Activated naive CD4-positive, alpha-beta T cell treated with Interleukin-2 at 50 U/mL for 16 hours (primary cell): ENCODE results near the gene DDX46.
"Not testable (repeated sequence)": the region's sequence is repeated elsewhere in the genome, so short reads cannot be mapped to it uniquely, and the experiment has no call there.

ENCODE experiments used
- DNase-seq: peaks from one replicate; pipeline ENCODE4 v3.0.0-alpha.2; 2020

The DDX46 gene

DNA sequence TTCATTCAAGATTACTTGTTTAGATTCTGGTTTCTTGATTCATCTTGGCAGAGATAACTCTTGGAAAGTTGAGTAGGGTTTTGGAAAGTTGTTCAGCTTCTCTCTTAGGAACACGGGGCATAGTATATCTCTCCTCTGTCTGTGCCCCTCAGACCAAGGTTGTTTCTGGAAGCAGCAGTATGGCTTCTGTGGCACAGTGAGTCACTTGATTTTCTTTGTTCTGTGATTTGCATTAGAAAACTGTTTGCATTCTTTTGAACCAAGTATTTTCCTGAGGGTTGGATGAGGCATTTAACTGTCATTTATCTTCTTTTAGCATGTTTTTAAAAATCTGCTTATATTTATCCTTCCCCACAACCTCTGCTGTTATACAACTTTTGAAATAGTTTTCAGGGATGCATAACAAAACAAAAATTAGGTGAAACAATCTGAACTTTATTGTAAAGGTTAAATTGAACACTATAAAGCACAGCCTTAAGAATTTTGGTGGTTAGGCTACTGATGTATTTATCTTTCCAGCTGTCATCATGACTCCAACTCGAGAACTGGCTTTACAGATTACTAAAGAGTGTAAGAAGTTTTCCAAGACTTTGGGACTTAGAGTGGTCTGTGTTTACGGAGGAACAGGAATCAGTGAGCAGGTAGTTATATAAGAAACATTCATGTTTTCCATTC is 26.5 kb downstream of the DDX46 start:
- DNase-seq = no peak

DNA sequence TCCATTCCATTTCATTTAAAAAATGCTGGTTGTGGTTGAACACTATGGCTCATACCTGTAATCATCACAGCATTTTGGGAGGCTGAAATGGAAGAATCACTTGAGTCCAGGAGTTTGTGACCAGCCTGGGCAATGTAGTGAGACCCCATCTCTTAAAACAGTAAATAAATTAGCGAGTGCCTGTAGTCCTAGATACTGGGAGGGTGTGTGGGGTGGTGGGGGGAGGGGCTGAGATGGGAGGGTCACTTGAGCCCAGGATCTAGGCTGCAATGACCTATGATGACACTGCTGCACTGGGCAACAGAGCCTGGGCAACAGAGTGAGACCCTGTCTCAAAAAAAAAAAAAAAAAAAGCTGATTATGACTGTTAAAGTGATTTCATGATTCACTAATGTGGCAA is 29.1 kb downstream of the DDX46 start:
- DNase-seq = no peak

DNA sequence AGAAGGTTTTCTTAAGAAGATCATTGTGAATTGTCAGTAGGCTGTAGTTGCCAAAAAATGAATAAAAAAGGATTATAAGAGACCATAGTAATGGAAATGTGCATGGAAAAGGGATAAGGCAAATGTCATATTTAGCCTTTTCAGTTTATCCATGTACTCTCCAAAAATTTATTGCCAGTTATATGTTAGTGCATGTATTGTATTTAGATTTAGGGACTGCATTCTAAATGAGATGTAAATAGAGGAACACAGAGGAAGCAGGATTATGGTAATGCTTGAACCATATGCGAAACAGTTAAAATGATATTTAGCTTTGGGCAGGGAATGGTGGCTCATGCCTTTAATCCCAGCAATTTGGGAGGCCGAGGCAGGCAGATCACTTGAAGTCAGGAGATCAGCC is 33.0 kb downstream of the DDX46 start:
- DNase-seq = no peak

DNA sequence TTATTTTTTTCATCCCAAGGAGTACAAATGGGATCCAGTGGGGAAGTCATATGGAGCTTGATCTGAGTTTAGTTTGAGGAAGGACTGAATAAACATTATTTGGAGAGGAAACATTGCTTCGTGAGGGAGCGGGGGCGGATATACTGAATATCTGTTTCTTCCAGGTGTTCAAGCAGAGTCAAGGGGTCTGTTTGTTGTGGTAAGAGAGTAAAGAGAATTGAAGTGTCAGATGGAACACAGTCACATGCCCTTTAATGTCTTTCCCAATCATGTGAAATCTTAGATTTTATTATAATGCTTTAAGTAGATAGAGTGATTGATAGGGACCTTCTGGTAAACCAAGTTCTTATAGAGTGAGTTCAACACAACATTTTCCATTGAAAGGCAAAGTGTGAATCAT is 33.7 kb downstream of the DDX46 start:
- DNase-seq = no peak

DNA sequence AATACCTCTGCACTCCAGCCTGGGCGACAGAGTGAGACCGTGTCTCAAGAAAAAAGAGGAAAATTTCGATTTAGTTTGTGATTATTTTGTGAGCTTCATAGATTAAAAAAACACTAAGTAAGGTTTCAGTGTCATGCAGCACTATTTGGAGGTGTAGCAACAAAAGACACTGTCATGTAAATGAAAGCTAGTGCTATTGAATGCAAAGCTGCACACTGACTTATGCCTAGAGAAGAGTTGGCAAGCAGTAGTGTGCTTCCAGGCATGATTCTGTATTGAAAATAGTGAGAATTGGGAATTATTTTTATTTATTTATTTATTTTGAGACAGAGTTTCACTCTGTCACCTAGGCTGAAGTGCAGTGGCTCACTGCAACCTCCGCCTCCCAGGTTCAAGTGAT is 34.5 kb downstream of the DDX46 start:
- no peak for DNase-seq

DNA sequence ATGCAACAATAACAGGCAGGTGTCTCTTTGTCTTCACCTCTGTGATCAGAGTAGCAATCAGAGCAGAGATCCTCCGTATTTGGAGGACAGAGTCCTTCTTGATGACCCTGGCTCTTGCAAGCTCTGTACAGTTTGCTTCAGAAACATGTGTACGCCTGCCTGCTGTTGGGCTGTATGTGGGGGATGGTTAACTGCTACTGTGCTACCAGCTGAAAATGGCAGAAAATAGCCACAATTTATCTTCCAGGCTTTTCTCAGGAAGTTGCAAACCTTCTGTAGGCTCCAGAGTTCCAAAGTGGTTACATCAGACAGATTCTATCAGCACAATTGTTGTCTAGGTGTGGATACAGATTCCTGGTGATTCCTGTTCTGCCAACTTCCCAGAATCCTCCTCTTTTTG is 35.5 kb downstream of the DDX46 start:
- no peak for DNase-seq

DNA sequence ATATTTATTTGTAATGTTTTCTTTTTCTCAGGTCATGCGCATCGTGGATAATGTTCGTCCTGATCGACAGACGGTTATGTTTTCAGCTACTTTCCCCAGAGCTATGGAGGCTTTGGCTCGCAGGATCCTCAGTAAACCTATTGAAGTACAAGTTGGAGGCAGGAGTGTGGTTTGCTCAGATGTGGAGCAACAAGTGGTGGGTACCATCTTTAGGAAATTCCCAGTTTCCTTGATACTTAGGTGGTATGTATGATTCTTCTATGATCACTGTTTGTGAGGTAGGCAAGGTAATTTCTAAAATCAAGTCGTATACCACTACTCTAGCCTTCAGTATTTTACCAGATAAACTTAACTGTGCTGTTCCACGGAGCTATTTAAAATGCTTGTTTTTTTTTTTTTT is 36.2 kb downstream of the DDX46 start:
- no peak for DNase-seq

DNA sequence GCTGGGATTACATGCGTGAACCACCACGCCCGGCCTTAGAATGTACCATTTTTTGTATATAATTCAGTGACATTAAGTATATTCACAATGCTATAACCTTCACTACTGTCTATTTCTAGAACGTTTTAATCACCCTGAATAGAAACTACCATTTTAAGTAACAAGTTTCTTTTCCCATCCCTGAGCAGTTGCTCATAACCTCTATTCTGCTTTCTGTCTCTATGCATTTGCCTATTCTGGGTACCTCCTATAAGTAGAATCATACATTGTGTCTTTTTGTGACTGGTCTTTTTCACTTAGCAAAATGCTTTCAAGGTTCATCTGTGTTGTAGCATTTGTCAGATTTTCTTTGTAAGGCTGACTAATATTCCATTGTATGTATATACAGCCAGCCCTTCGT is 39.9 kb downstream of the DDX46 start:
- DNase-seq = no peak

DNA sequence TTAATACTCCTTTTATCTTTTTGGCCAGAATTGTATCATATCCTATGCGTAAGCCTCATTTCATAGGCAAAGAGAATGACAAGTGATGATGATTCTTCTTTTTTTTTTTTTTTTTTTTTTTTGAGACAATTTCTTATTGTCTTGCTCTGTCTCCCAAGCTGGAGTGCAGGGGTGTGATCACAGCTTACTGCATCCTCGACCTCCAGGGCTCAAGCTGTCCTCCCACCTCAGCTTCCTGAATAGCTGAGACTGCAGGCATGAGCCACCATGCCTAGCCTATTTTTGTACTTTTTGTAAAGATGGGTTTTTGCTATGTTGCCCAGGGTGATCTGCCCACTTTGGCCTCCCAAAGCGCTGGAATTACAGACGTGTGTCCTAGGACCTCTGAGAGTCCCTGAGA is 45.2 kb downstream of the DDX46 start:
- no peak for DNase-seq

DNA sequence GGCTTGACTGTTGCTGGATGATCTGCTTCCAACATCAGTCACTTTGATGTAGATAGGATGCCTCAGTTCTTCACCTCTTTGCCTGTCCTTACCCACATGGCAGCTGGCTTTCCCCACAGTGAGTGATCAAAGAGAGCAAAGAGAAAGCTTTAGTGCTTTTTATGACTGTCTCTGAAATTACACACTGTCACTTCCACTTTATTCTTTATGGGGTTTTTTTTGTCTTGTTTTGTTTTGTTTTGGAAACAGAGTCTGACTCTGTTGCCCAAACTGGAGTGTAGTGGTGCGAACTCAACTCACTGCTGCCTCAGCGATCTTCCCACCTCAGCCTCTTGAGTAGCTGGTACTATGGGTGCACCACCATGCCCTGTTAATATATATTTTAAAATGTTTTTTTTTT is 54.8 kb downstream of the DDX46 start:
- no peak for DNase-seq

DNA sequence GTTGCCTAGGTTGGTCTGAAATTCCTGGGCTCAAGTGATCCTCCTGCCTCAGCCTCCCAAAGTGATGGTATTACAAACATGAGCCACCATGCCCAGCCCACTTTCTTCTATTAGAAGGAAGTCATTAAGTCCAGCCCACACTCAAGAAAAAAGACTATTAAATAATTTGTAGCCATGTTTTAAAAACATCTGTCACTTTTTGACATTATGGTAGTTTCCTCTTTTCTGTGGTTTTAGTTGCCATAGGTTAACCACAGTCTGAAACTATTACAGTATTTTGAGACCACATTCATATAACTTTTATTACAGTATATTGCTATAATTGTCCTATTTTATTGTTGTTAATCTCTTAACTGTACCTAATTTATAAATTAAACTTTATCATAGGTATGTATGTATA is 55.2 kb downstream of the DDX46 start:
- no peak for DNase-seq

DNA sequence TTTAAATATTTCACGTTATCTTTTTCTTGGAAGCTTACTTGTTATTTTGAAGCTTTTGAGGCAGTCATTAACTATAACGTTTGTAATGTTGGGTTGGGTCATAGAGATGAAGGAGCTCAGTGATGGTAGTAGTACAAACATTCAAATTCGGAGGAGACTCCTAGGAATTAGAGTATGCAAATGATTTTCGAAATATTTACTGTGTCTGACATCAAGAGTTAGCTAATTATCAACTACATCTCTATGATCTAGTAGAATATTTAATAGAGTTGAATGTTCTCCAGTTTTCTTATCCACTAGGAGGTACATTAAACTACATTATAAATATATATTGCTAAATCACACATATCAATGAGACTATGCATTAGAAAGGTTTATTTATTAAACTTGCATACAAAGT is 58.4 kb downstream of the DDX46 start:
- no peak for DNase-seq

DNA sequence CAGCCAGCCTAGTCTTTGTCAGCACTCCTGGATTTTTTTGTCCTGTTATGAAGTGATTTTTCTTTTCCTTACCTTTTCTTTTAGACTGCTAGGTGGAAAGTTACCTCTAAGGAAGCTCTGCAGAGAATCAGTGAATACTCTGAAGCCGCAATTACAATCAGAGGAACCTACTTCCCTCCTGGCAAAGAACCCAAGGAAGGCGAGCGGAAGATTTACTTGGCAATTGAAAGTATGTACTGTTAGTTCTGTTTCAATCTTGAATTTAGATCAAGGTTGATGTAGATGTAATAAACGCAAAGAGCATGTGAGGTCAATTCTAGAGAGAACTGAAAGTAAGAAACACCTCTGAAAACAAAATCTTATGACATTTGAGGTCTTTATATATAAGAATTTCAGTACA is 60.2 kb downstream of the DDX46 start:
- no peak for DNase-seq

DNA sequence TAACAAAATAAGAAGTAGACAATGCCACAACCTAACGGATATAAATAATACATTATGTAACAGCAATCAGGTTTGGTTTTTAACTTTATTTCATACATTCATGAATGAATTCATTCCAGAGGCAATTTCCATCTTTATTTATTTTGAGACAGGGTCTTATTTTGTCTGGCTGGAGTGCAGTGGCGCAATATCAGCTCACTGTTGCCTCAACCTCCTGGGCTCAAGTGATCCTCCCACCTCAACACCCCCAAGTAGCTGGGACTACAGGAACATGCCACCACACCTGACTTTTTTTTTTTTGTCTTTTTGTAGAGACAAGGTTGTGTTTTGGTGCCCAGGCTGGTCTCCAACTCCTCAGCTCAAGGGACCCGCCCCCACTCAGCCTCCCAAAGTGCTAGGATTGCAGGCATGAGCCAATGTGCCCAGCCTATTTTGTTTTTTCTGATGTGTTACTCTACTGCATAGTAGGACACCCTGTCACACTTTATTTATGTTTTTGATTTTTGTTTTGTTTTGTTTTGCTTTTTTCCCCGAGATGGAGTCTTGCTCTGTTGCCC is 60.9 kb downstream of the DDX46 start:
- DNase-seq = no peak

DNA sequence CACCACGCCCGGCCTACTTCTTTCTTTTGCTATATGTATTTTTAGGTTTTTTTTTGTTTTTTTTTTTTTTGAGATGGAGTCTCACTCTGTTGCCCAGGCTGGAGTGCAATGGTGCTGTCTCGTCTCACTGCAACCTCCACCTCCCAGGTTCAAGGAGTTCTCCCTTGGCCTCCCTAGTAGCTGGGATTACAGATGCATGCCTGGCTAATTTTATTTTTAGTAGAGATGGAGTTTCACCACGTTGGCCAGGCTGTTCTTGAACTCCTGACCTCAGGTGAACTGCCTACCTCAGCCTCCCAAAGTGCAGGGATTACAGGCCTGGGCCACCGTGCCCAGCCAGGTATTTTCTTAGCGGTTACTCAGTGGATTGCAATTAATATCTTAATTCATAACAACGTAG is 63.3 kb downstream of the DDX46 start:
- DNase-seq = no peak

DNA sequence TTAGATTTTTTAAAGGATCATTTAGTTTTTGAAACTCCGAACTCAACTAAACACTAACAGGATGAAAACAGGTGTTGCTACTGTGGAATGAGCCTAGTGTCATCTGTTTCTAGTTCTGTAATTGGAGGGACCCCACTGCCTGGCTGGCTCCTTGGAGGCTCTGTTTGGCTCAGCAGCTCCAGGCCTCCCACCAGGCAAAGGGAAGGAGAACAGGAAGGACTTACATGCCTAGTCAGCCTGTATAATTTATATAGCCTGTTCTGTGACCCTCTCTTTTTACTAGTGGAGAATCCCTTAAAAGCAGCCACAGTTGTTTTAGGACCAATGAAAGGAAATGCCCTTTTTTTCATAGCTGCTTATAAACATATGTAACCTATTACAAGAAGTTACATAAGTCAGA is 66.1 kb downstream of the DDX46 start:
- DNase-seq = no peak

DNA sequence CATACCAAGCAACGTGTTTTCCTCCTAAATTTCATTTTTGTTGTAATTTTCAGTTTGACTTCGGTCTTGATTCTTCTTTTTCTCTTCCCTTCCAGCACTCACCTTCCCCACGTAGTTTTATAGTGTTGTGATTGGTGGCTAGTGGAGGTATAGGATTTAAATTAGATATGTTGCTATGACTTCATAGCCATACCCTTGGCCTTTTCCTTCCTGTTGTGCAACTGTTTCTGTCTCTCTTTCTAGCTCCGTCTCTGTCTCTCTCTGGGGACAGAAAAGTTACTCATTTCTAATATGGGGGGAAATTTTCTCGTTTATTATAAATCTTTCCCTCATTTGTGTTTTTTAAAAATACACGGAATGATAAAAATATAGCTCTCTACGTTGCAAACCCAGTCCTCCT is 66.6 kb downstream of the DDX46 start:
- DNase-seq = no peak

DNA sequence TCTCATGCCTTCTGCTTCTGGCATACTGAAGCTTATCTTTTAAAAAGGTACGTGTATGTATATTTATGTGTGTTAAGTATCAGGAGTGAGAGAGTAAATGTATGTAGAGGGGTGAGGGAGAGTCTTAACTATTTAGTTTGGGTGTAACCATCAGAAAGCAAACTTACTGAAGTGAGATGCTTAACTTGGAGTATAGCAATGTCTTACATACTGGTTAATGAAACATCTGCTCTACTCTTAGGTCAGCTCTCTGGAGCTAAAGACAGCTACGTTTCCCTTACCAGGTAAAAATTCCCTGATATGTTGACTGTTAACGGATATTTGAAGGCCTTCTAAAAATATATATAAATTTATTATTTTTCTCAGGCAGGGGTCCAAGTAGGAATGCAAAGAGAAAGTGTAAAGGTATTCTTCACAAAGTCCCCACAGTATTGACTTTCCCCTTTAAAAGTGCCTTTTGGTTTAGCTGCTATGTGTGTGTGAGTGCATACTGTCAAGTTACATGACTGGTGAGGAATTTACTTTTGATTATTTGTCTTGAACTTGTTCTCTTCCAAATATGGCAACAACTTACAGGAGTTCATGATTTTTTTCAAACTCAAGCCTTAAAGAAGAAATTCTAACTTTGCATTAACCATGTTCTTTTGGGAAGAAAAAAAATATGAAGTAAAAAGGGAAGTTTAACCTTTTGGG is 74.9 kb downstream of the DDX46 start:
- DNase-seq = no peak

DNA sequence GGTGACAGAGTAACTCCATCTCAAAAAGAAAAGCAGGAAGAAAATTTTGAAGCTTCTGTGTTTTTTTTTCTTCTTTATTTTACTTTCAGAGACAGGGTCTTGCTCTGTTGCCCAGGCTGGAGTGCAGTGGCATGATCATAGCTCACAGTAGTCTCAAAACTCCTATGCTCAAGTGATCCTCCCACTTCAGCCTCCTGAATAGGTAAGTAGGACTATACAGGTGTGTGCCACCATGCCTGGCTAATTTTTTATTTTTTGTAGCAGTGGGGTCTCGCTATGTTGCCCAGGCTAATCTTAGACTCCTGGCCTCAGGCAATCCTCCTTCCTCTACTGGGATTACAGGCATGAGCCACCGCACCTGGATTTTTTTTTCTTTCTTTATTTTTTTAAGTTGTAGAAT is 77.0 kb downstream of the DDX46 start:
- no peak for DNase-seq

DNA sequence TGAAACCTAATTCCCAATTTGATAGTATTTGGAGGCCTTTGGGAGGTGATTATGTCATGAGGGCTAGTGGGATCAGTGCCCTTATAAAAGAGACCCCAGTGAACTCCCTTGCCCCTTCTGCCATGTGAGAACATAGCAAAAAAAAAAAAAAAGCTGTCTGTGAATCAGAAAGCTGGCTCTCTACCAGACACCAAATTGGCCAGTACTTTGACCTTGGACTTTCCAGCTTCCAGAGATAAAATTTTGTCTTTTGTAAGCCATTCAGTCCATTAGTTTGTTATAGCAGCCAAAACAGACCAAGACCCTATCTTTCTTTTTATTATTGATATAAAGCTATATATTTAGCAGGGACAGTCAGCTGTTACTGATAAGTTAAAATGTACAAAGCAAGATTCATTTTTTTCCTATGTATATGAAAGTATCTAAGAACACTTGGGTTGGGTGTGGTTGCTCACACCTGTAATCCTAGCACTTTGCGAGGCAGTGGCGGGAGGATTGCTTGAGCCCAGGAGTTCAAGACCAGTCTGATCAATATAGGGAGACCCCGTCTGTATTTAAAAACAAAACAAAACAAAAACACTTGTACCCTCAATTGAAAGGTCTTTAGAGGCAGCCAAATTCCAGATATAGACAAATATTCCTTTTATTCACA is 79.1 kb downstream of the DDX46 start:
- DNase-seq = no peak

DNA sequence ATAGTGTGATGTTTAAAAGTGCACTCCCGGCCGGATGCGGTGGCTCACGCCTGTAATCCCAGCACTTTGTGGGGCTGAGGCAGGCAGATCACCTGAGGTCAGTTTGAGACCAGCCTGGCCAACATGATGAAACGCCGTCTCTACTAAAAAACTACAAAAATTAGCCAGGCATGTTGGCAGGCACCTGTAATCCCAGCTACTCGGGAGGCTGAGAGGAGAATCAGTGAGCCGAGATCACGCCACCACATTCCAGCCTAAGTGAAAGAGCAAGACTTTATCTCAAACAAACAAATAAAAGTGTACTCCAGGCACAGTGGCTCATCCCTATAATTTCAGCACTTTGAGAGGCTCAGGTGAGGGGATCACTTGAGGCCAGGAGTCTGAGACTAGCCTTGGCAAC is 79.8 kb downstream of the DDX46 start:
- not testable (repeated sequence) for DNase-seq

DNA sequence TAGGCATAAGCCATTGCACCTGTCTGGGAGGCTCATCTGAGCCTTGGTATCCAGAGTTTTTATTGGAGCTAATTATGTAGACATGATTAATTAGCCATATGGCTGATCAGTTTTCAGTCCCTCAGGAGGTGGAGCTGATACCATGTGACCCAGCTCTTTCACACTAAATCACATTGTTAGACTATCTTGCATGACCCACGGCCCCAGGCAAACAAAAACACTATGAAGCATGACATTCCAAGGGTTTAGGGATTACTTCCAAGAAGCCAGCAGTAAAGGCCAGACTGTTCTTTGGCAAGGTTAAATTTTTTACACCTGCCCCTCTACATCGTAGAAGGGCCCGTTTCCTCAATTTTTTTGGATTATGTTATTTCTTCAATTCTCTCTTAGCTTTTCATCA is 82.2 kb downstream of the DDX46 start:
- no peak for DNase-seq

DNA sequence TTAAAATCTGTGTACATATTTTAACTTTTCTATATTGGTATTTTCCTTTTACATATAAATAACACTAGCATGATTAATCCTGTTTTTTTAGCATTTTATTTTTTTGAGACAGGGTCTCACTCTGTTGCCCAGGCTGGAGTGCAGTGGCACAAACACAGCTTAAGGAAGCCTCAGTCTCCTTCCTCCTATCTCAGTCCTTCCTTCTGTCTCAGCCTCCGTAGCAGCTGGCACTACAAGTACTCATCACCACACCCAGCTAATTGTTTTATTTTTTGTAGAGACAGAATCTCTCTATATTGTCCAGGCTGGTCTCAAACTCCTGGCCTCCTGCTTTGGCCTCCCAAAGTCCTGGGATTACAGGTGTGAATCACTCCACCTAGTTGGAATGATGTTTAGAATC is 85.7 kb downstream of the DDX46 start:
- DNase-seq = no peak

DNA sequence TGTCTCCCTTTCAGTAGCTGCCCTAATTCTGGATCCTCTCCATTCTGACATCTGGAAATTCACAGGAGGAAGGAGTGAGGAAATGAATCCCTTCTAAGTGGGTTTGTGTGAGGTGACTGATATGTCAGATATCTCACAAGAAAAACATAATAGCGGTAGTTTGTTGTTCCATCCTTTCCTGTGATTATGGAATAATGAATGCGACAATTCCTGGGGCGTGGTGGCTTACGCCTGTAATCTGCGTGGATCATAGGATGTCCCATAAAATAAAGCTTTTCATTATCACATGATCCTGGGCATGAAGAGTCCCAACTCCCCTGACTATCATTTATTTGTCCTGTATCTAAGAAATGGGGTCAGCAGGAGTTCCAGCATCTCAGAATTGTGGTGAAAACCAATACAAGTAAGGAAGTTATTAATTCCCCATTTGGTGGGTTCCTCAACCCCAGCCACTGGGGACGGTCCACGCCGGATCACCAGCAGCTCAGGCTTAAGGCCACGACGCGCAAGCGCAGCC is 86.8 kb downstream of the DDX46 start:
- no peak for DNase-seq
